ENCODE results near the gene RPF1.

DNA sequence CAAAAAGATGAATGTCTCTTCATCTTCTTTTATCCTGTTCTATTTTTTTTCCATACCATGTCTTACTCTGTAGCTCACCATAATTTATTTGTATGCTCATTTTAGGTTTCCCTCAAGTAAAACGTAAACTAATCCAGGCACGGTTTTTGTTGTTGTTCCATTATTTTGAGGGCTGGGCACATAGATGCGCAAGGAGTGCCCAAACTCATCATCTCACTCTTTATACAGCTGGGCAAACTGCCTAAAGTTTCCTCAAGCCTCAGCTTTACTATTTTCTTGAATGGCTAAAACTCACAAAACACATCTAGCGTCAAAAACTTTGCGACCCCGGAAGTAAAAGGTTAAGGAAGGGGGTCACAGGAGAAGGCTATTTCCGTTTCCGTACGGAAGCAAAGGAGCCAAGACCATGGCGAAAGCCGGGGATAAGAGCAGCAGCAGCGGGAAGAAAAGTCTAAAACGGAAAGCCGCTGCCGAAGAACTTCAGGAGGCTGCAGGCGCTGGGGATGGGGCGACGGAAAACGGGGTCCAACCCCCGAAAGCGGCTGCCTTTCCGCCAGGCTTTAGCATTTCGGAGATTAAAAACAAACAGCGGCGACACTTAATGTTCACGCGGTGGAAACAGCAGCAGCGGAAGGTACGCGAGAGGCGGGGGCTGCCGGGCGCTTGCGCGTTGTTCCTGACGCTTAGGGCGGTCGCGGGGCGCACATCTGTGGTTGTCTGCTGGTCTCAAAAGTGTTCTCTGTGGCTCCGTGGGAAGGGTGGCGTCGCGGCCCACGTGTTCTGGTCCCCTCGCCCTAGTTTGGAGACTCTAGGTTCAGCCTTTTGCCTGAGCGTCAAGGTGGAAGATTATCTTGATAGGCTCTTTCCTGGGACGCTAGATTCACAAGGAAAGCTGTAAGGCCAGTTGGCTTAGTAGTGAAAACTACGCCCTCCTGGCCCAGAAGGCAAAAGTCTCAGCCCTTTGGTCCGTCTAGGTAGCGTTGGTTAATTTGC, at the start of gene RPF1:
- TF ChIP-seq, protein P1, sequence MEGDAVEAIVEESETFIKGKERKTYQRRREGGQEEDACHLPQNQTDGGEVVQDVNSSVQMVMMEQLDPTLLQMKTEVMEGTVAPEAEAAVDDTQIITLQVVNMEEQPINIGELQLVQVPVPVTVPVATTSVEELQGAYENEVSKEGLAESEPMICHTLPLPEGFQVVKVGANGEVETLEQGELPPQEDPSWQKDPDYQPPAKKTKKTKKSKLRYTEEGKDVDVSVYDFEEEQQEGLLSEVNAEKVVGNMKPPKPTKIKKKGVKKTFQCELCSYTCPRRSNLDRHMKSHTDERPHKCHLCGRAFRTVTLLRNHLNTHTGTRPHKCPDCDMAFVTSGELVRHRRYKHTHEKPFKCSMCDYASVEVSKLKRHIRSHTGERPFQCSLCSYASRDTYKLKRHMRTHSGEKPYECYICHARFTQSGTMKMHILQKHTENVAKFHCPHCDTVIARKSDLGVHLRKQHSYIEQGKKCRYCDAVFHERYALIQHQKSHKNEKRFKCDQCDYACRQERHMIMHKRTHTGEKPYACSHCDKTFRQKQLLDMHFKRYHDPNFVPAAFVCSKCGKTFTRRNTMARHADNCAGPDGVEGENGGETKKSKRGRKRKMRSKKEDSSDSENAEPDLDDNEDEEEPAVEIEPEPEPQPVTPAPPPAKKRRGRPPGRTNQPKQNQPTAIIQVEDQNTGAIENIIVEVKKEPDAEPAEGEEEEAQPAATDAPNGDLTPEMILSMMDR (IDR thresholded peaks at IDR 0.05 in 4 of 5, conservative IDR thresholded peaks at IDR 0.05 in 1 of 5): no peak
- peak; percentile 66 to 73 for TF ChIP-seq POLR2A (IDR thresholded peaks at IDR 0.05)
